Stomach (tissue), 9 donors: ENCODE measurements around the gene METTL4. TPM values are rescaled to one million over a fixed set of nuclear protein-coding genes. Genes with fewer than 3 reads are reported as not detected.
"Not testable (repeated sequence)": the region's sequence is repeated elsewhere in the genome, so short reads cannot be mapped to it uniquely, and the experiment has no call there.

Experiments
- DNase-seq, 2 donors: peaks; one replicate each; pipeline versions ENCODE4 v3.0.0 to v3.0.0-alpha.2; 2013 to 2019
- H3K27ac ChIP-seq, 5 donors: fragments of 200-600 bp in 4 of 5; sonication (generic) in 4 of 5; one replicate each; pipeline ENCODE4 v1.5.1; 2013 to 2019; ENCODE audit warnings: mild to moderate bottlenecking in 1 of 5, moderate library complexity in 1 of 5
- H3K27me3 ChIP-seq, 3 donors: fragments of 200-600 bp; sonication (generic); one replicate each; pipeline ENCODE4 v1.5.1; 2017 to 2019; ENCODE audit warnings: mixed run types in 1 of 3
- H3K36me3 ChIP-seq, 4 donors: fragments of 200-600 bp; sonication (generic); 1 replicate in 3 of 4; 2 replicates in 1 of 4; pipeline ENCODE4 v1.5.1; 2016 to 2019
- H3K4me1 ChIP-seq, 4 donors: fragments of 200-600 bp; sonication (generic); one replicate each; pipeline ENCODE4 v1.5.1; 2016 to 2019
- H3K4me3 ChIP-seq, 4 donors: fragments of 200-600 bp; sonication (generic) in 3 of 4; one replicate each; pipeline ENCODE4 v1.5.1; 2016 to 2019; ENCODE audit warnings: mild to moderate bottlenecking in 1 of 4
- H3K9me3 ChIP-seq, 4 donors: fragments of 200-600 bp; sonication (generic); one replicate each; pipeline ENCODE4 v1.5.1; 2016 to 2019
- CTCF ChIP-seq, 7 experiments: fragments of 450-650 bp in 4 of 7; fragments of 200-600 bp in 3 of 7; sonication (generic) in 3 of 7; IDR thresholded peaks; one replicate each; pipeline ENCODE4 v1.5.1; 2016 to 2019; ENCODE audit warnings: antibody characterized with exemption in 7 of 7, control low read depth in 2 of 7, mild to moderate bottlenecking in 1 of 7
- EP300 ChIP-seq: sonication (generic); formaldehyde crosslinking; IDR thresholded peaks from one replicate; pipeline ENCODE4 v1.6.1; 2017; ENCODE audit warnings: antibody characterized with exemption
- POLR2A ChIP-seq, 4 donors: fragments of 450-650 bp; IDR thresholded peaks; one replicate each; pipeline ENCODE4 v1.6.1; 2016; ENCODE audit warnings: antibody characterized with exemption in 4 of 4, control low read depth in 2 of 4, mild to moderate bottlenecking in 1 of 4, moderate library complexity in 1 of 4
- POLR2AphosphoS5 ChIP-seq, 3 donors: sonication (generic); formaldehyde crosslinking; IDR thresholded peaks; one replicate each; pipeline ENCODE4 v1.6.1; 2016; ENCODE audit warnings: antibody characterized with exemption in 3 of 3
- WGBS, 5 donors: extraction: QIAGEN DNeasy Blood & Tissue Kit in 3 of 5; methylation state at CpG; one replicate each; pipeline versions ENCODE4 v1.1.5 to v1.1.7; 2013 to 2018; 5-methylcytosine and 5-hydroxymethylcytosine counted together
- intact Hi-C: fragments of 100-400 bp; cut with DNase I; formaldehyde crosslinking; loops from one replicate; pipeline ENCODE4 v1.15.1; 2023; ENCODE audit warnings: low total_unique reads
- polyA plus RNA-seq, 3 donors: library from polyadenylated mRNA; stranded (reverse); fragments of 200-250 nt; gene quantifications; one replicate each; pipeline ENCODE4 v1.2.3, GENCODE V29; 2013
- total RNA-seq, 5 donors: library from RNA; depleted of rRNA; stranded (reverse); fragments of >200 nt; gene quantifications; one replicate each; pipeline versions ENCODE4 v1.1.0 to v1.2.3, GENCODE V29; 2014 to 2016
- donor health status: healthy with polysubstance abuse.
- donor health status: Bipolar disorder and iron deficiency.
- donor health status: healthy.

Gene METTL4
- total and polyA plus RNA-seq, 8 donors = 0.89 to 17.1 (median 4.2) TPM

- H3K27me3 ChIP-seq = no peaks in the 10 kb centered on the region
- intact Hi-C loops = no loop called here
- WGBS, 5 donors = 90 to 95% (median 93%) methylated on average over 7 of the region's 7 CpGs
These were observed 42.2 kb downstream of the METTL4 start for GRCh38 chr18:2529154-2529553.

GRCh38 chr18:2526329-2526728, 45.0 kb downstream of the METTL4 start:
- intact Hi-C loops = no loop called here
- no peak for DNase-seq

More at GRCh38 chr18:2529154-2529553, 42.2 kb downstream of the METTL4 start:
- H3K9me3 ChIP-seq = no peaks in the 10 kb centered on the region
- no peaks in the 10 kb centered on the region for H3K4me1 ChIP-seq
- no peak overlapping the region for H3K4me3 ChIP-seq
- peaks cover 0 to 6% (median 2%) of the 10 kb centered on the region in 4 donors for H3K36me3 ChIP-seq
- no peak overlapping the region for H3K27ac ChIP-seq
- DNase-seq = no peak
- TF ChIP-seq CTCF (IDR thresholded peaks at IDR 0.05) (no peak), POLR2A (IDR thresholded peaks at IDR 0.05) (no peak), EP300 (no peak), POLR2AphosphoS5 (IDR thresholded peaks at IDR 0.05) (no peak)

GRCh38 chr18:2524794-2525198, 46.5 kb downstream of the METTL4 start:
- peak in 1 of 2 donors; percentile 20 for DNase-seq
- not testable (repeated sequence) for H3K27me3 ChIP-seq

More at GRCh38 chr18:2526329-2526728, 45.0 kb downstream of the METTL4 start:
- Histone ChIP-seq H3K4me1 (no peaks in the 10 kb centered on the region), H3K36me3 (no peaks in the 10 kb centered on the region), H3K9me3 (no peaks in the 10 kb centered on the region), H3K4me3 (no peak overlapping the region), H3K27ac (no peak overlapping the region), H3K27me3 (no peaks in the 10 kb centered on the region)
- 35 to 50% (median 43%) methylated on average over 2 of the region's 2 CpGs for WGBS, 5 donors
- no peak for TF ChIP-seq POLR2A (IDR thresholded peaks at IDR 0.05)
- no peak for TF ChIP-seq CTCF (IDR thresholded peaks at IDR 0.05)
- no peak for TF ChIP-seq POLR2AphosphoS5 (IDR thresholded peaks at IDR 0.05)
- TF ChIP-seq EP300 = no peak

DNA sequence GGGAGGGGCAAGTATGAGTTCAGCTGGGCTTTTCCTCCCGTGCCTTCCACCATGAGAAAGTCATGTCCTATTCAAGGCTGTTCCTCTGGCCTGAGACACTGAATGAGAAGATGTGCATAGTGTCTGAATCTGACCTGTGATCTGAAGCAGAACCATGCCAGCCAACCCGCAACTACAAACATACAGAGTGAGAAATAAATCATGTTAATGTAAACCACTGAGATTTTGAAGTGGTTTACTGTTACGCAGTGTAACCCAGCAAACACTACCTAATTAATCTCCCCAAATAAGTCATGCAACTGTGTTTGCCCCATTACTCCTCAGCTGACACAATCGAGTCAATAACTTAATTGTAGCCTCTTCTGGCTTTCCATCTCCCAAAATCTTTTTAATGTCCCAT, 49.2 kb downstream of the METTL4 start:
- Histone ChIP-seq H3K4me1 (peaks cover 0 to 6% (median 0%) of the 10 kb centered on the region in 4 donors), H3K4me3 (no peak overlapping the region), H3K27ac (no peak overlapping the region), H3K9me3 (no peaks in the 10 kb centered on the region), H3K36me3 (no peaks in the 10 kb centered on the region), H3K27me3 (no peaks in the 10 kb centered on the region)
- WGBS, 5 donors = 74 to 86% (median 79%) methylated on average over 4 of the region's 4 CpGs
- intact Hi-C loops = no loop called here
- TF ChIP-seq POLR2A (IDR thresholded peaks at IDR 0.05) (no peak), EP300 (no peak)
- DNase-seq = no peak

More at GRCh38 chr18:2524794-2525198, 46.5 kb downstream of the METTL4 start:
- H3K36me3 ChIP-seq, intact Hi-C loops, H3K4me3 ChIP-seq, H3K9me3 ChIP-seq, H3K27ac ChIP-seq, H3K4me1 ChIP-seq: not testable (repeated sequence)
- WGBS, 5 donors = 10 to 24% (median 19%) methylated on average over 2 of the region's 2 CpGs

DNA sequence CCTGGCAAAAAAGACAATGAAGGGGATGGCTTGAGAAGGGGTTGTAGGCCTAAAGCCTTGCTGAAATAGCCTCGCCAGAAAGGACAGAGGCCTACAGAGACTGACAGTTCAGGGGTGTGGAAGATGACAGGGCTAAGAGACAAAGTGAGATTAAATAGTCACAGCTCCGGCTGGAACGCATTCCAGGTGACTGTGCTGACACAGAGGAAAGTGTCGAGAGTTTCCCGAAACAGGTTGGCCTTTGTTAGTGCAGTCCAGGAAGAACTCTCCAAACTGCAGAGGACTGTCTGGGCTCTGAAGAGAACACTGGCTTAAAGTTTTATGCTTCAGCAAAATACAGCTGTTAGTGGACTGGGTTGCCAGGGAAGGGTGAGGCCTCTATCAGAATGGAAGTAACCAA, 52.8 kb downstream of the METTL4 start:
- H3K27ac ChIP-seq = no peak overlapping the region
- TF ChIP-seq POLR2AphosphoS5 (IDR thresholded peaks at IDR 0.05) (no peak), EP300 (no peak), CTCF (IDR thresholded peaks at IDR 0.05) (no peak), POLR2A (IDR thresholded peaks at IDR 0.05) (no peak)
- intact Hi-C loops = no loop called here
- peak in 1 of 2 donors; percentile 23 for DNase-seq
- H3K4me1 ChIP-seq = peaks cover 0 to 6% (median 2%) of the 10 kb centered on the region in 4 donors
- 41 to 71% (median 49%) methylated on average over 5 of the region's 5 CpGs for WGBS, 5 donors
- no peak overlapping the region for H3K4me3 ChIP-seq
- no peaks in the 10 kb centered on the region for H3K36me3 ChIP-seq
- no peaks in the 10 kb centered on the region for H3K9me3 ChIP-seq
- H3K27me3 ChIP-seq = no peaks in the 10 kb centered on the region
